MCF 10A (cell line): Measurements from ENCODE around the gene CDC7. TPM values are rescaled to one million over a fixed set of nuclear protein-coding genes. Genes with fewer than 3 reads are reported as not detected.

Source experiments
- BruUV-seq: library from RNA; stranded (reverse); fragments of 400-500 nt; replicated peaks from 2 replicates; lab custom pipeline; 2021; lab: Mats Ljungman, UMichigan
- CTCF ChIA-PET: fragments of 300-600 bp; sonication (Branson Sonifier 250); formaldehyde crosslinking; extraction: SDS; loops from one replicate; lab custom pipeline; 2021; ENCODE audit warnings: antibody characterized with exemption, inconsistent platforms; lab: Yijun Ruan, JAX
- POLR2A ChIA-PET: fragments of 300-600, 350-650 bp; sonication (Branson Sonifier 250); formaldehyde crosslinking; extraction: SDS; loops from one replicate; lab custom pipeline; 2020; ENCODE audit warnings: antibody characterized with exemption, inconsistent platforms; lab: Yijun Ruan, JAX
- DNase-seq: peaks from one replicate; pipeline ENCODE4 v3.0.0-alpha.2; 2018; ENCODE audit not compliant: unreplicated experiment
- H3K27ac Mint-ChIP-seq: one replicate; pipeline ENCODE4 v1.8.0; 2022; ENCODE audit warnings: mild to moderate bottlenecking, low read depth, mixed read lengths; ENCODE audit not compliant: unreplicated experiment
- H3K27me3 Mint-ChIP-seq: one replicate; pipeline ENCODE4 v1.8.0; 2022; ENCODE audit warnings: mixed read lengths; ENCODE audit not compliant: insufficient read depth, unreplicated experiment
- H3K36me3 Mint-ChIP-seq: one replicate; pipeline ENCODE4 v1.8.0; 2022; ENCODE audit warnings: mild to moderate bottlenecking, moderate library complexity, mixed read lengths; ENCODE audit not compliant: insufficient read depth, unreplicated experiment
- H3K4me1 Mint-ChIP-seq: one replicate; pipeline ENCODE4 v1.8.0; 2022; ENCODE audit warnings: mixed read lengths; ENCODE audit not compliant: insufficient read depth, unreplicated experiment
- H3K4me3 Mint-ChIP-seq: one replicate; pipeline ENCODE4 v1.8.0; 2022; ENCODE audit warnings: mild to moderate bottlenecking, moderate library complexity, mixed read lengths; ENCODE audit not compliant: unreplicated experiment
- H3K9me3 Mint-ChIP-seq: one replicate; pipeline ENCODE4 v1.8.0; 2022; ENCODE audit warnings: mixed read lengths; ENCODE audit not compliant: unreplicated experiment
- intact Hi-C: fragments of 100-400 bp; cut with micrococcal nuclease; formaldehyde crosslinking; loops from 2 replicates; pipeline ENCODE4 v1.14.1; 2022
- total RNA-seq: library from RNA; stranded (reverse); gene quantifications from 2 replicates; pipeline ENCODE4 v1.2.3, GENCODE V29; 2022
- TF ChIP-seq, protein P1 (sequence below): fragments of 200-600 bp; IDR thresholded peaks from one replicate; pipeline ENCODE4 v1.8.0; 2022; ENCODE audit warnings: antibody characterized with exemption, mild to moderate bottlenecking; ENCODE audit not compliant: unreplicated experiment

CDC7 gene
- total RNA-seq, 1 experiment from 2014 or later: 8.0 TPM

DNA sequence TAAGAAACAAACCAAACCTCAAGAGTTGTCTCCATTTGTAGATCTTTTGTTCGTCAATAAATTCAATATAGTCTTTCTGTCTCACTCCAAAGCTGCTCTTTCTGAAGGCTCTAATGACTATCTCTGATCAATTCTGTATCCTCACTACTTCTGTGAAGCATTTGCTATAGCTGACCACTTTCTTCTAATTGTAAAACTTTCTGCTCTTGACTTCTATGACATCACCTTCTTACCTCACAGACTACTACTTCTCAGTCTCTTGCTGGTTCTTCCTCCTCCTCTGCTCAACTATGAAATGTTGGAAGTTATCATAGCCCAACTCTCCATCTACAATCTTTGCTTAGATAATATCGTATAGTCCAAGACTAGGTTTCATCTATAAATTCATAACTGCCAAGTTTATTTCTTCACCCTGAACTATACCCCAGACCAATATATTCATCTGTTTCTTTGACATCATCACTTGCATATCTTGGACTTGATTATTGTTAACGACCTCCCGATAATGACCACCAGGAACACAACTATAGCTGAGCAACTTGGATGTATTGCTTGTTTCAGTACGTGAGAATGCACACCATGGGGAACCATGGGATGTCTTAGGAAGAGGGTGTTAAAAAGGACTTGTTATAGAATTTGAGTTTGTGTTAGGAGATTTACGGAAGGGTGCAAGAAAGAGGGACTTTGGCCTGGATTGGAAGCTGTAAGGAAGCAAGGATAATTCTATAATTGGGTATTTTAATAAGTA lies 2.0 kb upstream of the CDC7 start:
- Mint-ChIP-seq H3K27me3 (no peaks in the 10 kb centered on the region), H3K4me3 (no peak overlapping the region), H3K36me3 (no peaks in the 10 kb centered on the region), H3K27ac (no peak overlapping the region), H3K4me1 (peaks cover 9% of the 10 kb centered on the region), H3K9me3 (no peaks in the 10 kb centered on the region)
- TF ChIP-seq, protein P1, sequence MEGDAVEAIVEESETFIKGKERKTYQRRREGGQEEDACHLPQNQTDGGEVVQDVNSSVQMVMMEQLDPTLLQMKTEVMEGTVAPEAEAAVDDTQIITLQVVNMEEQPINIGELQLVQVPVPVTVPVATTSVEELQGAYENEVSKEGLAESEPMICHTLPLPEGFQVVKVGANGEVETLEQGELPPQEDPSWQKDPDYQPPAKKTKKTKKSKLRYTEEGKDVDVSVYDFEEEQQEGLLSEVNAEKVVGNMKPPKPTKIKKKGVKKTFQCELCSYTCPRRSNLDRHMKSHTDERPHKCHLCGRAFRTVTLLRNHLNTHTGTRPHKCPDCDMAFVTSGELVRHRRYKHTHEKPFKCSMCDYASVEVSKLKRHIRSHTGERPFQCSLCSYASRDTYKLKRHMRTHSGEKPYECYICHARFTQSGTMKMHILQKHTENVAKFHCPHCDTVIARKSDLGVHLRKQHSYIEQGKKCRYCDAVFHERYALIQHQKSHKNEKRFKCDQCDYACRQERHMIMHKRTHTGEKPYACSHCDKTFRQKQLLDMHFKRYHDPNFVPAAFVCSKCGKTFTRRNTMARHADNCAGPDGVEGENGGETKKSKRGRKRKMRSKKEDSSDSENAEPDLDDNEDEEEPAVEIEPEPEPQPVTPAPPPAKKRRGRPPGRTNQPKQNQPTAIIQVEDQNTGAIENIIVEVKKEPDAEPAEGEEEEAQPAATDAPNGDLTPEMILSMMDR: no peak
- CTCF ChIA-PET: interaction anchor here (2.0 kb wide), 1 partner anchor 13 kb away, joined by 4 read pairs; no protein-coding TSS in a partner anchor
- BruUV-seq: no TSS peak
- intact Hi-C loops: no loop called here
- no peak for DNase-seq
- POLR2A ChIA-PET: no interaction called here

DNA sequence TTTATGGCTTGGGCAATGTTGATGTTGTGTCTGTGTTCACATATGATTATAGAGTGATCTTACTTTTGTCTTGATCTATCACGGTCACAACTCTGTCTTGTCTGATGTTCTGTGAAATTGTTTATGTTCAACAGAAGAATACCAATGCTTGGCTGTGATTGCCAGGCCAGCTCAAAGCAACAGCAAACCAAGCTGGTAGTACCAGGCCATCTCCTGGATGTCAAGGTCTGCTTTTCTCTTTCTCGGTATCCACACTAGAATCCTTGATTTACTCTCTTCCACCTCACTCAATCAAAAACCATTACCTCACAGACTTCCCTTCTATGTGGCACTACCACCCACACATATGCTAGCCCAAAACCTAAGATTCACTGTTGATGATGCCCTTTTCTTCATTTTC lies 1.3 kb upstream of the CDC7 start:
- H3K4me3 Mint-ChIP-seq: no peak overlapping the region
- ChIA-PET POLR2A (no interaction called here), CTCF (interaction anchor here (1.8 to 2.0 kb wide), 2 partner anchors 12 to 58 kb away, joined by 4 to 7 read pairs; no protein-coding TSS in a partner anchor)
- intact Hi-C loops: no loop called here
- no peaks in the 10 kb centered on the region for H3K27me3 Mint-ChIP-seq
- no peaks in the 10 kb centered on the region for H3K36me3 Mint-ChIP-seq
- H3K4me1 Mint-ChIP-seq: peaks cover 9% of the 10 kb centered on the region
- TF ChIP-seq, protein P1: no peak
- H3K27ac Mint-ChIP-seq: no peak overlapping the region
- DNase-seq: no peak
- no TSS peak for BruUV-seq
- no peaks in the 10 kb centered on the region for H3K9me3 Mint-ChIP-seq

DNA sequence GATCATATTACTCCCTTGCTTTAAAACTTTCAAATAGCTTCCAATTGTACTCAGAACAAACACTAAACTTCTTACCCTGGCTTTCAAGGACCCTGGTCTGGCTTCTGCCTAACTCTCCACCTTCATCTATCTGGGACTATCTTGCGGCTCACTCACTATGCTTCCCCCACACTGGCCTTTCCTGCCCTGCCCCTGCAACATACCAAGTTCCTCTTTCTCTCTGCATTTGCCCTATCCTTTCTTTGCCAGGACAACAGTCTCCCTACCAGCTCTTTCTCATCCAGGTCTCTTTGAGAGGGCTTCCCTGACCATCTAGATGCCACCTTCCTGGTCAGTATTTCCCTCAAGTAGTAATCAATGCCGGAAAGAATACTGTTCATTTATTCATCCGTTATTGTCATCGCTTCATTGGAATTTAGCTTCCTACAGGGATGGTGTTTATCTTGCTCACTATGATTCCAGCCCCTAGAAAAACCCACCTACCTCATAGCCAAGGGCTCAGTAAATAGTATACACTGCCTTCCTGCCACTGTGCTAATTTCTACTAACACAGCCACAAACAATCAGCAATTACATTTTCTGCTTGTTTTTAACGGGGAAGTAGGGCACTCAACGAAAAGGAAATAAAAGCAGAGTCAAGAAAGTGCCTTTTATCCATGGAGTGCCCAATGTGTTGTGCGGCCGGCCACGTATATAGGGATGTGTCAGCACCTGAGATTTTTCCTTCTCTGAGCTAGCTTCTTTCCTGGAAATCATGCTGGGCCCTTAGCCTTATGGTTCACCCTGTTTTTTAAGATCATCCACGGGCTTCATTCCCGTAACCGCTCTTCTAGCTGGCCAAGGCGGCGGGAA lies 521 bp upstream of the CDC7 start:
- no peak overlapping the region for H3K27ac Mint-ChIP-seq
- TF ChIP-seq, protein P1: no peak
- DNase-seq: no peak
- peaks cover 16% of the 10 kb centered on the region for H3K4me1 Mint-ChIP-seq
- H3K9me3 Mint-ChIP-seq: no peaks in the 10 kb centered on the region
- TSS peak; percentile 73 for BruUV-seq
- CTCF ChIA-PET: interaction anchor here (0.8 to 2.1 kb wide), 5 partner anchors 12 to 1386 kb away, joined by 3 to 7 read pairs (median 4); no protein-coding TSS in a partner anchor
- H3K4me3 Mint-ChIP-seq: no peak overlapping the region
- no peaks in the 10 kb centered on the region for H3K27me3 Mint-ChIP-seq
- POLR2A ChIA-PET: interaction anchor here (0.8 to 1.2 kb wide), 3 partner anchors 23 to 232 kb away, joined by 3 read pairs; no protein-coding TSS in a partner anchor
- no peaks in the 10 kb centered on the region for H3K36me3 Mint-ChIP-seq
- intact Hi-C loops: loop anchor here (2.0 to 10.0 kb wide), 3 partner anchors 58 to 335 kb away; no protein-coding TSS in a partner anchor

DNA sequence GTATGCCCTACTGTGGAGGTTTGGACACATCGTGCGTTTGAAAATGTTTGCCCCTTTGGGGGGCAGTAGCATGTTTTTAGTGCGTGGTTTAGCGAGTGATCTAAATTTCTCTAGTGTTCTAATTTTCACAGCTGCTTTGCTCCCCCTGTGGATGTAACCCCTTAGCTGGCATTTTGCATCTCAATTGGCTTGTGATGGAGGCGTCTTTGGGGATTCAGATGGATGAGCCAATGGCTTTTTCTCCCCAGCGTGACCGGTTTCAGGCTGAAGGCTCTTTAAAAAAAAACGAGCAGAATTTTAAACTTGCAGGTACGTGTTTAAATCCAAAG lies 836 bp downstream of the CDC7 start:
- CTCF ChIA-PET: interaction anchor here (0.6 to 3.9 kb wide), 12 partner anchors 11 to 496 kb away, joined by 3 to 26 read pairs (median 3); no protein-coding TSS in a partner anchor
- peaks cover 17% of the 10 kb centered on the region for H3K4me1 Mint-ChIP-seq
- H3K27ac Mint-ChIP-seq: no peak overlapping the region
- peak; percentile 65 for DNase-seq
- H3K36me3 Mint-ChIP-seq: no peaks in the 10 kb centered on the region
- intact Hi-C loops: loop anchor here (1.0 to 10.0 kb wide), 4 partner anchors 59 to 337 kb away; no protein-coding TSS in a partner anchor
- H3K9me3 Mint-ChIP-seq: no peaks in the 10 kb centered on the region
- TF ChIP-seq, protein P1: no peak
- no TSS peak for BruUV-seq
- no peaks in the 10 kb centered on the region for H3K27me3 Mint-ChIP-seq
- POLR2A ChIA-PET: interaction anchor here (0.6 to 1.6 kb wide), 11 partner anchors 13 to 1283 kb away, joined by 3 to 4 read pairs (median 3); partner anchors contain the start of gene EVI5
- H3K4me3 Mint-ChIP-seq: no peak overlapping the region
